ENCODE results near the gene CHST5. TPM values are rescaled to one million over a fixed set of nuclear protein-coding genes. Genes with fewer than 3 reads are reported as not detected.

The CHST5 gene
- total and polyA plus RNA-seq, 9 of the 15 experiments (the other 6 are each of a cell fraction or from before 2014, with no cell fraction given), result 0.06 to 0.21 (median 0.14) TPM; not detected in 5

- TF ChIP-seq AFF4 (CRISPR knock-in tag; IDR thresholded peaks at IDR 0.05) (0 out of 2 replicates have a peak, but pooled peaks have one; percentile 10), TFE3 (CRISPR knock-in tag; IDR thresholded peaks at IDR 0.05) (no peak), NUFIP1 (IDR thresholded peaks at IDR 0.05; ENCODE audit: partially characterized antibody) (no peak), E2F3 (CRISPR knock-in tag; IDR thresholded peaks at IDR 0.05) (no peak), ZNF609 (CRISPR knock-in tag; IDR thresholded peaks at IDR 0.05; ENCODE audit: borderline replicate concordance) (0 out of 2 replicates have a peak, but pooled peaks have one; percentile 19), NFXL1 (CRISPR knock-in tag; IDR thresholded peaks at IDR 0.05) (no peak), MIER1 (IDR thresholded peaks at IDR 0.05; ENCODE audit: low read depth) (no peak), ZBTB17 (CRISPR knock-in tag; IDR thresholded peaks at IDR 0.05) (no peak), ETS2 (tag; IDR thresholded peaks at IDR 0.05; ENCODE audit: borderline replicate concordance, poor library complexity, severe bottlenecking) (no peak), HMGXB4 (CRISPR knock-in tag; IDR thresholded peaks at IDR 0.05) (no peak), ZNF311 (CRISPR knock-in tag; IDR thresholded peaks at IDR 0.05) (no peak), SAP30 (IDR thresholded peaks at IDR 0.05; ENCODE audit: borderline replicate concordance, insufficient read depth, low read depth, low read length, poor library complexity, severe bottlenecking) (no peak), CBX8 (IDR thresholded peaks at IDR 0.05; ENCODE audit: borderline replicate concordance, extremely low read depth, low read depth, low read length, poor library complexity, severe bottlenecking) (no peak)
Measured at GRCh38 chr16:75566040-75566757, 30.3 kb upstream of the CHST5 start, which contains the start of gene GABARAPL2 (continued).

Data from K562 (cell line).